Testis (tissue), 5 donors: Measurements from ENCODE around the gene TAB2. TPM values are rescaled to one million over a fixed set of nuclear protein-coding genes. Genes with fewer than 3 reads are reported as not detected.
A peak's percentile ranks its signal among the peaks of the same experiment; 100 is the strongest.

Experiments used
- DNase-seq: peaks from one replicate; pipeline ENCODE4 v3.0.0-alpha.2; 2019
- H3K27ac ChIP-seq, 2 donors: fragments of 200-600 bp; sonication (generic); one replicate each; pipeline ENCODE4 v1.5.1; 2019
- H3K27me3 ChIP-seq: fragments of 200-600 bp; sonication (generic); one replicate; pipeline ENCODE4 v1.5.1; 2019
- H3K36me3 ChIP-seq: fragments of 200-600 bp; sonication (generic); one replicate; pipeline ENCODE4 v1.5.1; 2017; ENCODE audit warnings: low read depth; ENCODE audit errors: missing control alignments
- H3K4me1 ChIP-seq: fragments of 200-600 bp; sonication (generic); one replicate; pipeline ENCODE4 v1.5.1; 2019
- H3K4me3 ChIP-seq, 2 donors: fragments of 200-600 bp; sonication (generic); one replicate each; pipeline ENCODE4 v1.5.1; 2017 to 2019
- H3K9me3 ChIP-seq: fragments of 200-600 bp; sonication (generic); one replicate; pipeline ENCODE4 v1.5.1; 2017
- POLR2A ChIP-seq: fragments of 450-650 bp; IDR thresholded peaks from one replicate; pipeline ENCODE4 v1.6.1; 2017; ENCODE audit warnings: antibody characterized with exemption, mild to moderate bottlenecking, moderate library complexity
- WGBS, 2 donors: methylation state at CpG; one replicate each; pipeline ENCODE4 v1.1.5; 2018; 5-methylcytosine and 5-hydroxymethylcytosine counted together
- intact Hi-C: fragments of 100-400 bp; cut with DNase I; formaldehyde crosslinking; loops from one replicate; pipeline ENCODE4 v1.15.1; 2023; ENCODE audit warnings: low total_unique reads
- long read RNA-seq, 2 donors: transcript quantifications; one replicate each; lab custom pipeline, GENCODE V29; 2026
- polyA plus RNA-seq: library from polyadenylated mRNA; stranded (reverse); fragments of 350-450 nt; fragmentation: Illumina TruSeq; extraction: RNeasy Lipid Tissue Mini Kit (QIAGEN cat#74804); gene quantifications from one replicate; pipeline ENCODE4 v1.2.3, GENCODE V29; 2014; ENCODE audit warnings: low read depth, low replicate concordance; ENCODE audit not compliant: insufficient read depth
- total RNA-seq, 2 donors: library from RNA; depleted of rRNA; stranded (reverse); fragments of >200 nt; gene quantifications; one replicate each; pipeline ENCODE4 v1.2.3, GENCODE V29; 2016
- TF ChIP-seq, protein P1 (sequence below), 3 experiments: fragments of 450-650 bp in 2 of 3; fragments of 200-600 bp in 1 of 3; sonication (generic) in 1 of 3; IDR thresholded peaks; one replicate each; pipeline ENCODE4 v1.5.1; 2016 to 2019; ENCODE audit warnings: antibody characterized with exemption in 3 of 3, mild to moderate bottlenecking in 2 of 3, moderate library complexity in 1 of 3

Gene TAB2, protein sequence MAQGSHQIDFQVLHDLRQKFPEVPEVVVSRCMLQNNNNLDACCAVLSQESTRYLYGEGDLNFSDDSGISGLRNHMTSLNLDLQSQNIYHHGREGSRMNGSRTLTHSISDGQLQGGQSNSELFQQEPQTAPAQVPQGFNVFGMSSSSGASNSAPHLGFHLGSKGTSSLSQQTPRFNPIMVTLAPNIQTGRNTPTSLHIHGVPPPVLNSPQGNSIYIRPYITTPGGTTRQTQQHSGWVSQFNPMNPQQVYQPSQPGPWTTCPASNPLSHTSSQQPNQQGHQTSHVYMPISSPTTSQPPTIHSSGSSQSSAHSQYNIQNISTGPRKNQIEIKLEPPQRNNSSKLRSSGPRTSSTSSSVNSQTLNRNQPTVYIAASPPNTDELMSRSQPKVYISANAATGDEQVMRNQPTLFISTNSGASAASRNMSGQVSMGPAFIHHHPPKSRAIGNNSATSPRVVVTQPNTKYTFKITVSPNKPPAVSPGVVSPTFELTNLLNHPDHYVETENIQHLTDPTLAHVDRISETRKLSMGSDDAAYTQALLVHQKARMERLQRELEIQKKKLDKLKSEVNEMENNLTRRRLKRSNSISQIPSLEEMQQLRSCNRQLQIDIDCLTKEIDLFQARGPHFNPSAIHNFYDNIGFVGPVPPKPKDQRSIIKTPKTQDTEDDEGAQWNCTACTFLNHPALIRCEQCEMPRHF
- total RNA-seq, result 10 to 100 TPM; 61.0 to 84.7 TPM
- 45.1 TPM for polyA plus RNA-seq
- long read RNA-seq, donor 1, full-length matches to known transcripts, result 3 of 56 reads
- long read RNA-seq, donor 1, partial matches to known transcripts, result 53 of 56 reads
- long read RNA-seq, donor 1, other reads (novel, unspliced or antisense), result 0 of 56 reads
- long read RNA-seq, donor 2, partial matches to known transcripts, result 43 of 43 reads
- long read RNA-seq, donor 2, other reads (novel, unspliced or antisense), result 0 of 43 reads

- DNase-seq, result peak; percentile 71
- WGBS, 2 donors, result 0 to 1% methylated on average over 11 to 48 of the region's 92 CpGs
- peaks cover 23% of the 10 kb centered on the region for H3K4me1 ChIP-seq
- H3K27me3 ChIP-seq, result no peaks in the 10 kb centered on the region
- peak within 1 kb of the TSS; percentile 96 to 99 for H3K27ac ChIP-seq
- TF ChIP-seq, protein P1, sequence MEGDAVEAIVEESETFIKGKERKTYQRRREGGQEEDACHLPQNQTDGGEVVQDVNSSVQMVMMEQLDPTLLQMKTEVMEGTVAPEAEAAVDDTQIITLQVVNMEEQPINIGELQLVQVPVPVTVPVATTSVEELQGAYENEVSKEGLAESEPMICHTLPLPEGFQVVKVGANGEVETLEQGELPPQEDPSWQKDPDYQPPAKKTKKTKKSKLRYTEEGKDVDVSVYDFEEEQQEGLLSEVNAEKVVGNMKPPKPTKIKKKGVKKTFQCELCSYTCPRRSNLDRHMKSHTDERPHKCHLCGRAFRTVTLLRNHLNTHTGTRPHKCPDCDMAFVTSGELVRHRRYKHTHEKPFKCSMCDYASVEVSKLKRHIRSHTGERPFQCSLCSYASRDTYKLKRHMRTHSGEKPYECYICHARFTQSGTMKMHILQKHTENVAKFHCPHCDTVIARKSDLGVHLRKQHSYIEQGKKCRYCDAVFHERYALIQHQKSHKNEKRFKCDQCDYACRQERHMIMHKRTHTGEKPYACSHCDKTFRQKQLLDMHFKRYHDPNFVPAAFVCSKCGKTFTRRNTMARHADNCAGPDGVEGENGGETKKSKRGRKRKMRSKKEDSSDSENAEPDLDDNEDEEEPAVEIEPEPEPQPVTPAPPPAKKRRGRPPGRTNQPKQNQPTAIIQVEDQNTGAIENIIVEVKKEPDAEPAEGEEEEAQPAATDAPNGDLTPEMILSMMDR (IDR thresholded peaks at IDR 0.05), result no peak
- TF ChIP-seq POLR2A, result no peak
- intact Hi-C loops, result no loop called here
- H3K36me3 ChIP-seq, result no peaks in the 10 kb centered on the region
- no peaks in the 10 kb centered on the region for H3K9me3 ChIP-seq
- H3K4me3 ChIP-seq, result peak within 1 kb of the TSS; percentile 89 to 92
Observed at GRCh38 chr6:149317644-149318571, at the start of gene TAB2. Gene TAB2, plus strand, starts transcription at chr6:149317712. Its CDS starts 52,286 bp downstream, at chr6:149369998.

- Histone ChIP-seq H3K4me1 (no peaks in the 10 kb centered on the region), H3K9me3 (no peaks in the 10 kb centered on the region), H3K27ac (no peak overlapping the region), H3K36me3 (no peaks in the 10 kb centered on the region), H3K27me3 (no peaks in the 10 kb centered on the region), H3K4me3 (no peak overlapping the region)
- 91 to 96% methylated on average over 5 of the region's 5 CpGs for WGBS, 2 donors
- no peak for TF ChIP-seq POLR2A
- TF ChIP-seq, protein P1 (IDR thresholded peaks at IDR 0.05), result no peak
- intact Hi-C loops, result no loop called here
- DNase-seq, result no peak
Observed at GRCh38 chr6:149268146-149268545, 49.4 kb upstream of the TAB2 start.

- Histone ChIP-seq H3K4me3 (no peak overlapping the region), H3K27ac (no peak overlapping the region), H3K36me3 (no peaks in the 10 kb centered on the region), H3K4me1 (no peaks in the 10 kb centered on the region), H3K27me3 (no peaks in the 10 kb centered on the region), H3K9me3 (no peaks in the 10 kb centered on the region)
- DNase-seq, result no peak
- 32 to 38% methylated on average over 1 of the region's 1 CpG for WGBS, 2 donors
- TF ChIP-seq POLR2A, result no peak
- TF ChIP-seq, protein P1 (IDR thresholded peaks at IDR 0.05), result no peak
- intact Hi-C loops, result no loop called here
Observed at GRCh38 chr6:149268768-149269167, 48.7 kb upstream of the TAB2 start.

DNA sequence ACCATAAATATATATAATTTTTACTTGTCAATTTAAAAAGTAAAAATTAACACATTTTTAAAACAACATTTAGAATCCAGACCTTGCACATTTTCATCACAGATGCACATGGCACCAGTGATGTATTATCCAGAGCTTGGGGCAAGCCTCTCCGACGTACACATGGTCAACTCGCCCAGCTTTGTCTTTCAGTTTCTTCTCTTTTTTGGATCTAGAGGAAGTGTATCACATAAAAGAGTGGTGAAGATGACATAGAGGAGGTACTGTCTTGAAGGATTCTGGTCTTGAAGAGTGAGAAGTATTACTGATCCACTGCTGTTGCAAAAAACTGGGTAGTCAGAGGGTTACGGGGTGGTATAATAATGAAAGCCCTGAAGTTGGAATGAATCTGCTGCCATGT is 46.9 kb upstream of the TAB2 start:
- no peaks in the 10 kb centered on the region for H3K4me1 ChIP-seq
- intact Hi-C loops, result no loop called here
- H3K36me3 ChIP-seq, result no peaks in the 10 kb centered on the region
- TF ChIP-seq POLR2A, result no peak
- TF ChIP-seq, protein P1 (IDR thresholded peaks at IDR 0.05), result no peak
- no peaks in the 10 kb centered on the region for H3K9me3 ChIP-seq
- DNase-seq, result no peak
- WGBS, 2 donors, result 94% methylated on average over 4 of the region's 4 CpGs
- no peaks in the 10 kb centered on the region for H3K27me3 ChIP-seq
- no peak overlapping the region for H3K27ac ChIP-seq
- H3K4me3 ChIP-seq, result no peak overlapping the region
